ENCODE data around the gene CACNB2.

DNA sequence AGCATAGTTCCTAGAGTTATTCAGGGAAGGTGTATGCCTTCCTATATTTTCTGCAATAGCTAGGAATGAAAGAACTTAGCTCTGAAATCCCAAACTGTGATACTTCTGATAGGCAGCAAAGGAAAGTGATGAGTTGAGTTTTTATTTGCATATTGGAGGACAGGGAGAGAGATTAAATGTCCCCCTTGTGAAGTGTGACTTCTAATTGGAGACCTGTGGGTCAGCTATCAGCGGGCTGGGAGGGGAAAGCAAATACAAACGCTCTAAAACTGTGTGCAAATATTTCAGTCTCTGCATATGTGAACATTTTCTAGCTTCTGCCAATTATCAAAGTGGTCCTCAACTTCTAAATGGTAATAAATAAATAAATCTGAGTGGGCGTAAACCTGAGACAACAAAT, 203.3 kb downstream of the CACNB2 start:
- no peak for TF ChIP-seq SMAD9 (CRISPR knock-in tag; IDR thresholded peaks at IDR 0.05)
- no peak for TF ChIP-seq GABPA (IDR thresholded peaks at IDR 0.05; ENCODE audit: low read depth, low read length)
- no peak for TF ChIP-seq GABPA (CRISPR knock-in tag; IDR thresholded peaks at IDR 0.05; ENCODE audit: low read depth)
- TF ChIP-seq, protein P1, sequence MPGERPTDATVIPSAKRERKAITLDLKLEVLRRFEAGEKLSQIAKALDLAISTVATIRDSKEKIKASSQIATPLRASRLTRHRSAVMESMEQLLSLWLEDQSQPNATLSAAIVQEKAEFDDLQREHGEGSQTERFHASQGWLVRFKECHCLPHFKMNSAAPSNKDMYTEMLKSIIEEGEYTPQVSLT (CRISPR knock-in tag; IDR thresholded peaks at IDR 0.05; ENCODE audit: borderline replicate concordance, low read depth): no peak
- TF ChIP-seq, protein P2, sequence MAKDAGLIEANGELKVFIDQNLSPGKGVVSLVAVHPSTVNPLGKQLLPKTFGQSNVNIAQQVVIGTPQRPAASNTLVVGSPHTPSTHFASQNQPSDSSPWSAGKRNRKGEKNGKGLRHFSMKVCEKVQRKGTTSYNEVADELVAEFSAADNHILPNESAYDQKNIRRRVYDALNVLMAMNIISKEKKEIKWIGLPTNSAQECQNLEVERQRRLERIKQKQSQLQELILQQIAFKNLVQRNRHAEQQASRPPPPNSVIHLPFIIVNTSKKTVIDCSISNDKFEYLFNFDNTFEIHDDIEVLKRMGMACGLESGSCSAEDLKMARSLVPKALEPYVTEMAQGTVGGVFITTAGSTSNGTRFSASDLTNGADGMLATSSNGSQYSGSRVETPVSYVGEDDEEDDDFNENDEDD (CRISPR knock-in tag; IDR thresholded peaks at IDR 0.05; ENCODE audit: borderline replicate concordance): no peak
- no peak for TF ChIP-seq SYNCRIP (IDR thresholded peaks at IDR 0.05; ENCODE audit: insufficient read depth, low read depth, low read length)
- TF ChIP-seq, protein P3, sequence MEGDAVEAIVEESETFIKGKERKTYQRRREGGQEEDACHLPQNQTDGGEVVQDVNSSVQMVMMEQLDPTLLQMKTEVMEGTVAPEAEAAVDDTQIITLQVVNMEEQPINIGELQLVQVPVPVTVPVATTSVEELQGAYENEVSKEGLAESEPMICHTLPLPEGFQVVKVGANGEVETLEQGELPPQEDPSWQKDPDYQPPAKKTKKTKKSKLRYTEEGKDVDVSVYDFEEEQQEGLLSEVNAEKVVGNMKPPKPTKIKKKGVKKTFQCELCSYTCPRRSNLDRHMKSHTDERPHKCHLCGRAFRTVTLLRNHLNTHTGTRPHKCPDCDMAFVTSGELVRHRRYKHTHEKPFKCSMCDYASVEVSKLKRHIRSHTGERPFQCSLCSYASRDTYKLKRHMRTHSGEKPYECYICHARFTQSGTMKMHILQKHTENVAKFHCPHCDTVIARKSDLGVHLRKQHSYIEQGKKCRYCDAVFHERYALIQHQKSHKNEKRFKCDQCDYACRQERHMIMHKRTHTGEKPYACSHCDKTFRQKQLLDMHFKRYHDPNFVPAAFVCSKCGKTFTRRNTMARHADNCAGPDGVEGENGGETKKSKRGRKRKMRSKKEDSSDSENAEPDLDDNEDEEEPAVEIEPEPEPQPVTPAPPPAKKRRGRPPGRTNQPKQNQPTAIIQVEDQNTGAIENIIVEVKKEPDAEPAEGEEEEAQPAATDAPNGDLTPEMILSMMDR (CRISPR knock-in tag; IDR thresholded peaks at IDR 0.05): no peak
- TF ChIP-seq NFYB (CRISPR knock-in tag; IDR thresholded peaks at IDR 0.05): no peak
- TF ChIP-seq ZNF607 (CRISPR knock-in tag; IDR thresholded peaks at IDR 0.05; ENCODE audit: borderline replicate concordance): no peak
- no peak for TF ChIP-seq ZNF260 (CRISPR knock-in tag; IDR thresholded peaks at IDR 0.05; ENCODE audit: borderline replicate concordance, low read depth)
- TF ChIP-seq KAT7 (CRISPR knock-in tag; IDR thresholded peaks at IDR 0.05; ENCODE audit: borderline replicate concordance): no peak
- no peak for TF ChIP-seq BCL6 (CRISPR knock-in tag; IDR thresholded peaks at IDR 0.05)
- no peak for TF ChIP-seq HMGA1 (CRISPR knock-in tag; conservative IDR thresholded peaks at IDR 0.05)
- TF ChIP-seq NR2C2 (CRISPR knock-in tag; IDR thresholded peaks at IDR 0.05; ENCODE audit: borderline replicate concordance): no peak
- TF ChIP-seq, protein P4, sequence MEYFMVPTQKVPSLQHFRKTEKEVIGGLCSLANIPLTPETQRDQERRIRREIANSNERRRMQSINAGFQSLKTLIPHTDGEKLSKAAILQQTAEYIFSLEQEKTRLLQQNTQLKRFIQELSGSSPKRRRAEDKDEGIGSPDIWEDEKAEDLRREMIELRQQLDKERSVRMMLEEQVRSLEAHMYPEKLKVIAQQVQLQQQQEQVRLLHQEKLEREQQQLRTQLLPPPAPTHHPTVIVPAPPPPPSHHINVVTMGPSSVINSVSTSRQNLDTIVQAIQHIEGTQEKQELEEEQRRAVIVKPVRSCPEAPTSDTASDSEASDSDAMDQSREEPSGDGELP (IDR thresholded peaks at IDR 0.05; ENCODE audit: borderline replicate concordance, low read depth): no peak
